Fibroblast of villous mesenchyme (primary cell): ENCODE measurements around the gene CACNA1G. TPM values are rescaled to one million over a fixed set of nuclear protein-coding genes. Genes with fewer than 3 reads are reported as not detected.

Source experiments
- DNase-seq: peaks from one replicate; pipeline ENCODE4 v3.0.0-alpha.2; 2010; ENCODE audit warnings: low read depth
- H3K4me3 ChIP-seq: 2 replicates; pipeline ENCODE4 v1.5.1; 2011; ENCODE audit warnings: low read depth, mild to moderate bottlenecking, low read length
- total RNA-seq: library from RNA; depleted of rRNA; stranded (reverse); fragments of >200 nt; gene quantifications from 2 replicates; pipeline ENCODE4 v1.2.3, GENCODE V29; 2012
- TF ChIP-seq, protein P1 (sequence below): IDR thresholded peaks from 2 replicates; pipeline ENCODE4 v1.5.1; 2012; ENCODE audit warnings: low read depth, mild to moderate bottlenecking, low read length; ENCODE audit not compliant: insufficient read depth

The CACNA1G gene
- total RNA-seq, 1 donor, result 0.43 TPM

DNA sequence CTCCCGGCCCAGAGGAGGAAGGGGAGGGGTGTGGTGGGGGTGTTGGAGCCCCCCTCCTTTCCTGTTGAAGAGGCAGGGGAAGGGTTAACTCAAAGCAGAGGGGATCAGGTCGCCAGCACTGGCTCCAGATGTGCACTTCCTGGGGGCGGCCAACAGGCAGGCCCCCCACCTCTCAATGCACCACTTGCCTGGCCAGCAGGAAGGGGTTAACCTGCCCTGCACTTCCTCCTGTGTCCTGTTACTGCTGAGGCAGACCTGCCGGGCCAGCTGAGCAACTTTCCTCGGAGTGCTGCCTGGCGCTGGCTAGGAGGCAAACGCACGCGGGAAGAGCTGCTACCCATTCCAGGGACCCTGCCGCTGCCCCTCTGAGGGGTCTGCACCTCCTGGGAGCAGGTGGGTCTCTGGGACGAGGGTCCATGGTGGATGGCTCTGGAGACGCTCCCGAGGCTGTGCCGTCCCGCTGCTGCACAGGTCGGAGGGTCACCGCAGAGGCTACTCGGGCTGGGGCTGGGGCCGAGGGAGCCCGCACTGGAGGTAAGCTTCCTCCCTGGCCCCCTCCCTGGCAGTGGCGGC is 28.0 kb upstream of the CACNA1G start, which contains the start of gene EPN3:
Gene EPN3 (plus strand): TSS at position 284 of the 573 bp plus-strand sequence. CDS start 3,822 bp downstream, outside the sequence.
- TF ChIP-seq, protein P1, sequence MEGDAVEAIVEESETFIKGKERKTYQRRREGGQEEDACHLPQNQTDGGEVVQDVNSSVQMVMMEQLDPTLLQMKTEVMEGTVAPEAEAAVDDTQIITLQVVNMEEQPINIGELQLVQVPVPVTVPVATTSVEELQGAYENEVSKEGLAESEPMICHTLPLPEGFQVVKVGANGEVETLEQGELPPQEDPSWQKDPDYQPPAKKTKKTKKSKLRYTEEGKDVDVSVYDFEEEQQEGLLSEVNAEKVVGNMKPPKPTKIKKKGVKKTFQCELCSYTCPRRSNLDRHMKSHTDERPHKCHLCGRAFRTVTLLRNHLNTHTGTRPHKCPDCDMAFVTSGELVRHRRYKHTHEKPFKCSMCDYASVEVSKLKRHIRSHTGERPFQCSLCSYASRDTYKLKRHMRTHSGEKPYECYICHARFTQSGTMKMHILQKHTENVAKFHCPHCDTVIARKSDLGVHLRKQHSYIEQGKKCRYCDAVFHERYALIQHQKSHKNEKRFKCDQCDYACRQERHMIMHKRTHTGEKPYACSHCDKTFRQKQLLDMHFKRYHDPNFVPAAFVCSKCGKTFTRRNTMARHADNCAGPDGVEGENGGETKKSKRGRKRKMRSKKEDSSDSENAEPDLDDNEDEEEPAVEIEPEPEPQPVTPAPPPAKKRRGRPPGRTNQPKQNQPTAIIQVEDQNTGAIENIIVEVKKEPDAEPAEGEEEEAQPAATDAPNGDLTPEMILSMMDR, result no peak
- DNase-seq, result no peak
- no peak within 1 kb of the TSS for H3K4me3 ChIP-seq

DNA sequence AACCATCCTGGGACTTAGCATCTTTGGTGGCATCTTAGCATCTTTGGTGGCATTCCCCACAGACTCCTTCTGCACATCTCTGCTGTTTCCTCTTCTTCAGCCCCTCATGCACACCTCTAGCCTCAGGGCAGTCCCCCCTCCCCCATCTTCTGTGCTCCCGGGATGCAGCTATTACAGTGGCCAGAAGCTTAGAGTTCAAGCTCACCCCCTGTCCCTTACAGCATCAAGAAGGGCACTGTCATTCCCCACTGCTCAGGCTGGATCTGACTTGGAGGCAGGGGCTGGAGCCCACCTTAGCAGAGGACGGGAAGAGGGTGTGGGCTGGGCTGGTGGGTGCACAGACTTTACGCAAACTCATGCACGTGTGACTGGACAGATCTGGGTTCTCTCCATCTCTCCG is 27.3 kb upstream of the CACNA1G start:
- no peak for DNase-seq
- H3K4me3 ChIP-seq, result no peak overlapping the region
- TF ChIP-seq, protein P1, result no peak

DNA sequence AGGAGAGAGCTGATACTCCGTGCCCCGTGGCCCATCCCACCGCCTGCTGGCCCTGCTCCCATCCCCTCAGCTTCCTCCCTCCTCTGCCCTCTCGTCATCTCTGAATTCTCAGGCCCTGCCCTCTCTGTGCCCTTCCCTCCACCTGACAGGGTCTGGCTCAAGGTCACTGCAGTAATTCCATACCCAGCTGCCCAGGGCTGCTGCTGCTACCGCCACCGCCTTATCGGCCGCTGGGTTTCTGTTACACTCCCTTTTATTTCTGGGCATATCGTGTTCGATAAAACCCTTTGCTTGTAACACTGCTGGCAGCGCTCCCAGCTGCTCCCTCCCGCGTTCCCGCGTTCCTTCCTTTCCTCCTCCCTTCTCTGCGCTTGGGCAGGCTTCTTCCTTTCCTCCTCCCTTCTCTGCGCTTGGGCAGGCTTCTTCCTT is 26.8 kb upstream of the CACNA1G start:
- no peak for DNase-seq
- TF ChIP-seq, protein P1, result no peak
- no peak overlapping the region for H3K4me3 ChIP-seq

DNA sequence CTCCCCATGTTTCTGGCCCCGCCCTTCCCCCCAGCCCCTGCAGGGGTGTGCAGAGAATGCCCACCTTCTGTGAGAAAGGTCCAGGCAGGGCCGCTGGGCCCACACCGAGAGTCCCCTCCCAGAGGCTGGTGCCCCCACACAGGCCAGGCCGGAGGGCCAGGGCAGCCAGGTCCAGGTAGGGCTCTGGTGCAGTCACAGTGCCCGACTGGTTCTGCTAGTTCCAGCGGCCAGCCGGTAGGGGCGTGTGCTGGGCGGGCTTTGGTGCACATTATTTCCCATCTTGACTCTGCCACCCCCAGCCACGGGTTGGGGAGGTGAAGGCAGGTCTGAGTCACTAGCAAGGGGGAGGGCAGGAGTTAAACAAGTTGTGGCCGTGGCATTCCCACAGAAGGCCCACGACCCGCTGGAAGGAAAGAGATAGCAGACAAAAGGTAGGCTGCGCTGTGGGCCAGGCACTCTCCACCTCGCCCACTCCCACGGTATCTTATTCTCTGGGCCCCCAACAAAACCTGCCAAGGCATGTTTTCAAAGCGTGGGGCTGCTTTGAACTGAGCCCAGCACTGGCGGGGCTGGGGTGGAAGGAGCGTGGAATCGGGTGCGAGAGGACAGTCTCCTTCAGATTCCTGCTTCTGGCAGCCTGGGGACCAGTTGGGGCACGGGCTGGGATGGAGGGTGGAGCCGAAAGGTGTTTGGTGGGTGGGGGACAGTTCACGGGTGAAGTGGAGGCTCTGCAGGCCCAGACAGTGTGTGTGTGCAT is 26.1 kb upstream of the CACNA1G start:
- no peak overlapping the region for H3K4me3 ChIP-seq
- no peak for DNase-seq
- TF ChIP-seq, protein P1, result no peak

DNA sequence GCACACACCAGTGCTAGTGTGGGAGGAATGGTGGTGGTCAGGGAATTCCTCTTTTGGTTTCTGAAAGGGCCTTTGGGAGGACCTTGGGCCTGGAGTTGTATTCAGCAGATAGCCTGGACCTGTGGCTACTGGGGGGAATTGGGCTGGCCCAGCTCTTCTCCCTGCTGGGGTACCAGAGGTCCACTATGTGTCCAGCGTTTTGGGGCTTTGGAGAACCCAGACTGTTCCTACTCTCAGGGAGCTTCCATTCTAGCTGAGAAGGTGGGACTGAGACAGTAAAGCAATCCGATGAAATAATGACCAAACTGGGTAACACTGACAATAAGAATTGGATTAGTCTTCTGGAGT is 25.6 kb upstream of the CACNA1G start:
- TF ChIP-seq, protein P1, result no peak
- no peak for DNase-seq
- H3K4me3 ChIP-seq, result no peak overlapping the region

DNA sequence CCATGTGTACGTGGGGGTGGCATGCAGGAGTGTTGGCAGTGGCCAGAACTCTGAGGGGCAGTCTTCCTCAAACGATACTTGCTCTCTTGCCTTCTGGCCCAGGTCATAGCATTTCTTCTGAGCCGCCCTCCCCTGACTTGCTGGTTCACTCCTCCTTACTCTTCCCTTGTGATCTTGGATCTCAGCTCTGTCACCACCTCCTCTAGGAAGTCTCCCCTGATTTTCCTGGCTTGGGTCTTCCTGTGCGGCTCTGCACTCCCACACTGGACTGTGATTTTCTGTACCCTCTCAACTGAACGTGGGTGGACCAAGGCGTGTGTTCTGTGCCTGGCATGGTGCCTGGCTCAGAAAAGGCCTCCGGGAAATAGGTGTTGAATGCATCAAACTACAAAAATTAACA is 25.1 kb upstream of the CACNA1G start:
- no peak overlapping the region for H3K4me3 ChIP-seq
- no peak for DNase-seq
- TF ChIP-seq, protein P1, result no peak
